ENCODE data around the gene OVOL2. TPM values are rescaled to one million over a fixed set of nuclear protein-coding genes. Genes with fewer than 3 reads are reported as not detected.

The OVOL2 gene
- total and polyA plus RNA-seq, 4 experiments from 2014 or later: not detected

DNA sequence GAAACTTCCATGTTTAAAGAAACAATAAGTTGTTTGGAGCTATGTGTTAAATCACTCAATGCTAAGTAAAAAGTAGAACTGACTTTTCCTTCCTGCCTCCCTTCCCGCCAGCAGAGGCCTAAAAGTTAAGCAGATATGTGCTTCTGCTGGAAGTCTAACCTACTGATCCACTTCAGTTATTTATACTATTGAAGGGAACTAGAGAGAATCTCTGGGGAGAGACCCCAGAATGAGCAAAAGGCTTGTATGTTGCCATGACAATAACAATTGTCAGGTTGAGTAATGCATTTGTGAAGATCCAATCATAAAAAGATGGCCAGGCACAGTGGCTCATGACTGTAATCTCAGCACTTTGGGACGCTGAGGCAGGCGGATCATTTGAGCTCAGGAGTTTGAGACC, 64.2 kb downstream of the OVOL2 start:
- Histone ChIP-seq H3K36me3 (ENCODE audit: insufficient read depth, low read length) (no peaks in the 10 kb centered on the region), H3K27me3 (ENCODE audit: insufficient read depth, low read length) (no peaks in the 10 kb centered on the region), H3K27ac (ENCODE audit: low read depth, low read length) (no peak overlapping the region), H3K9me3 (ENCODE audit: control insufficient read depth in 1 of 2, low read length in 2 of 2) (no peaks in the 10 kb centered on the region), H3K4me3 (ENCODE audit: low read length in 2 of 2) (no peak overlapping the region), H3K4me1 (ENCODE audit: insufficient read depth, low read length) (peaks cover 18% of the 10 kb centered on the region)
- ChIA-PET CTCF (ENCODE audit: partially characterized antibody) (interaction anchor here (1.0 to 5.7 kb wide), 11 partner anchors 11 to 495 kb away, joined by 3 to 44 read pairs (median 3); partner anchors contain the start of genes RRBP1 and SNX5), POLR2A (ENCODE audit: partially characterized antibody) (interaction anchor here (1.0 to 2.7 kb wide), 2 partner anchors 27 to 311 kb away, joined by 3 to 9 read pairs; partner anchors contain the start of gene RRBP1)
- peak overlapping the region in 5 of 7 donors; percentile 32 to 69 (median 56) for H3K27ac Mint-ChIP-seq
- peaks cover 13 to 30% (median 21%) of the 10 kb centered on the region in 4 donors for H3K4me1 Mint-ChIP-seq
- DNase-seq: no peak
- peaks cover 9 to 11% of the 10 kb centered on the region in 2 donors for H3K36me3 Mint-ChIP-seq
- intact Hi-C loops (cut with micrococcal nuclease): no loop called here
- peaks cover 0 to 2% of the 10 kb centered on the region in 2 donors for H3K27me3 Mint-ChIP-seq
- H3K4me3 Mint-ChIP-seq: no peak overlapping the region
- peaks cover 0 to 2% (median 0%) of the 10 kb centered on the region in 8 donors for H3K9me3 Mint-ChIP-seq

GRCh38 chr20:17992847-17993513, 64.7 kb downstream of the OVOL2 start:
- Mint-ChIP-seq H3K27ac (peak overlapping the region; percentile 46 to 76 (median 52)), H3K4me1 (peaks cover 15 to 36% (median 24%) of the 10 kb centered on the region in 4 donors), H3K9me3 (peaks cover 0 to 2% (median 0%) of the 10 kb centered on the region in 8 donors), H3K27me3 (no peaks in the 10 kb centered on the region), H3K4me3 (peak overlapping the region in 2 of 8 donors; percentile 50 to 57), H3K36me3 (peaks cover 11% of the 10 kb centered on the region in 2 donors)
- Histone ChIP-seq H3K9me3 (ENCODE audit: control insufficient read depth in 1 of 2, low read length in 2 of 2) (no peaks in the 10 kb centered on the region), H3K27me3 (ENCODE audit: insufficient read depth, low read length) (no peaks in the 10 kb centered on the region), H3K27ac (ENCODE audit: low read depth, low read length) (no peak overlapping the region), H3K4me3 (ENCODE audit: low read length in 2 of 2) (no peak overlapping the region), H3K4me1 (ENCODE audit: insufficient read depth, low read length) (peaks cover 24% of the 10 kb centered on the region), H3K36me3 (ENCODE audit: insufficient read depth, low read length) (no peaks in the 10 kb centered on the region)
- POLR2A ChIA-PET (ENCODE audit: partially characterized antibody): interaction anchor here (0.7 to 1.0 kb wide), 2 partner anchors 67 to 311 kb away, joined by 3 read pairs; partner anchors contain the start of gene RRBP1
- DNase-seq: no peak
- intact Hi-C loops (cut with micrococcal nuclease): no loop called here
- CTCF ChIA-PET (ENCODE audit: partially characterized antibody): interaction anchor here (0.7 to 5.7 kb wide), 9 partner anchors 26 to 488 kb away, joined by 3 to 44 read pairs (median 3); partner anchors contain the start of genes RRBP1 and SNX5

- intact Hi-C loops (cut with micrococcal nuclease): no loop called here
- Histone ChIP-seq H3K27ac (ENCODE audit: low read depth, low read length) (no peak overlapping the region), H3K9me3 (ENCODE audit: control insufficient read depth in 1 of 2, low read length in 2 of 2) (no peaks in the 10 kb centered on the region), H3K36me3 (ENCODE audit: insufficient read depth, low read length) (no peaks in the 10 kb centered on the region), H3K4me3 (ENCODE audit: low read length in 2 of 2) (no peak overlapping the region), H3K4me1 (ENCODE audit: insufficient read depth, low read length) (peaks cover 31% of the 10 kb centered on the region), H3K27me3 (ENCODE audit: insufficient read depth, low read length) (no peaks in the 10 kb centered on the region)
- Mint-ChIP-seq H3K9me3 (peaks cover 0 to 2% (median 0%) of the 10 kb centered on the region in 8 donors), H3K27ac (peak overlapping the region in 6 of 7 donors; percentile 23 to 83 (median 64)), H3K36me3 (peaks cover 15 to 16% of the 10 kb centered on the region in 2 donors), H3K4me1 (peaks cover 20 to 42% (median 30%) of the 10 kb centered on the region in 4 donors), H3K4me3 (peak overlapping the region in 2 of 8 donors; percentile 15 to 50), H3K27me3 (no peaks in the 10 kb centered on the region)
- no peak for DNase-seq
- ChIA-PET CTCF (ENCODE audit: partially characterized antibody) (interaction anchor here (0.7 to 5.7 kb wide), 3 partner anchors 26 to 94 kb away, joined by 4 to 44 read pairs (median 5); partner anchors contain the start of gene SNX5), POLR2A (ENCODE audit: partially characterized antibody) (no interaction called here)
Measured at GRCh38 chr20:17992224-17992637, 65.5 kb downstream of the OVOL2 start.

DNA sequence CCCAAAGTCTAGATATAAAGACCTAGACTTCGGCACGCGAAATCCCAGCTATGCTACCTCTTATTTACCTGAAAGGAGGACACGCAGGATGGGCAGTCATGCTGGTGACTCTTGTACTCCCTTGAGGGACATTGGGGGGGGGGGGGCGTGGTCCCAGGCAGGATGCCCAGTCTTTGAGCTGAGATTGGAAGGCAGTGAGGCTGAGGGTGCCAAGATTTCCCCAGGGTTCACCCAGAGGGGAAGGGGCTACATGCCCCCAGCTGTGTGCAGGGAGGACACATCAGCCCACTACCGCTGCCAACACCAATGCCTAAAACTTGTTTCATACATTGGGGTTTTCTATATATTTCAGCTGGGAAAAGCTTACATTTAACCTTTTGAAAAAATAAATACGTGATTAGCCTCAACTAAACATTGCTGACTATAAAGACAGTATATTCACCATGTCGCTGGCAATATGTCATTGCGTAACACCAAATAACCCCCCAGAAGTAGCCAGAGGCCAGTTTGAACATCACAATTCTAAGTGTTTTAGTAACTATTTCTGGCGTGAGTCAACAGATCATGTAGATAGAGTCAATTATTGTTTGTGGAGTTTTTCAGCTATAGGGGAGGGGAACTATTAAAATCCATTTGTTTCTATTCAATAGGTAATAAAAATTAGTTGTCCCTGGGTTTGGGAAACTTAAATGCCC, 67.3 kb downstream of the OVOL2 start:
- Histone ChIP-seq H3K27ac (ENCODE audit: low read depth, low read length) (no peak overlapping the region), H3K4me3 (ENCODE audit: low read length in 2 of 2) (no peak overlapping the region), H3K9me3 (ENCODE audit: control insufficient read depth in 1 of 2, low read length in 2 of 2) (no peaks in the 10 kb centered on the region), H3K36me3 (ENCODE audit: insufficient read depth, low read length) (no peaks in the 10 kb centered on the region), H3K4me1 (ENCODE audit: insufficient read depth, low read length) (peaks cover 28% of the 10 kb centered on the region), H3K27me3 (ENCODE audit: insufficient read depth, low read length) (no peaks in the 10 kb centered on the region)
- Mint-ChIP-seq H3K9me3 (peaks cover 0 to 2% (median 0%) of the 10 kb centered on the region in 8 donors), H3K4me3 (no peak overlapping the region), H3K36me3 (peaks cover 15 to 16% of the 10 kb centered on the region in 2 donors), H3K27me3 (no peaks in the 10 kb centered on the region), H3K4me1 (peaks cover 15 to 33% (median 25%) of the 10 kb centered on the region in 4 donors), H3K27ac (no peak overlapping the region)
- POLR2A ChIA-PET (ENCODE audit: partially characterized antibody): no interaction called here
- CTCF ChIA-PET (ENCODE audit: partially characterized antibody): no interaction called here
- no peak for DNase-seq
- intact Hi-C loops (cut with micrococcal nuclease): no loop called here

- POLR2A ChIA-PET (ENCODE audit: partially characterized antibody): interaction anchor here (1.0 to 1.8 kb wide), 2 partner anchors 18 to 20 kb away, joined by 4 to 8 read pairs; partner anchors contain the start of gene SNX5
- peaks cover 15 to 18% of the 10 kb centered on the region in 2 donors for H3K36me3 Mint-ChIP-seq
- CTCF ChIA-PET (ENCODE audit: partially characterized antibody): interaction anchor here (0.7 to 2.0 kb wide), 5 partner anchors 11 to 459 kb away, joined by 3 to 4 read pairs (median 4); no protein-coding TSS in a partner anchor
- DNase-seq: peak in 4 of 5 donors; percentile 36 to 50 (median 41)
- H3K4me3 Mint-ChIP-seq: peak overlapping the region in 4 of 8 donors; percentile 8 to 61 (median 22)
- intact Hi-C loops (cut with micrococcal nuclease): no loop called here
- H3K27ac ChIP-seq (ENCODE audit: low read depth, low read length): no peak overlapping the region
- no peaks in the 10 kb centered on the region for H3K9me3 ChIP-seq (ENCODE audit: control insufficient read depth in 1 of 2, low read length in 2 of 2)
- no peaks in the 10 kb centered on the region for H3K27me3 ChIP-seq (ENCODE audit: insufficient read depth, low read length)
- H3K4me3 ChIP-seq (ENCODE audit: low read length in 2 of 2): no peak overlapping the region
- H3K27me3 Mint-ChIP-seq: no peaks in the 10 kb centered on the region
- peak overlapping the region in 4 of 7 donors; percentile 9 to 72 (median 52) for H3K27ac Mint-ChIP-seq
- peaks cover 13 to 26% (median 21%) of the 10 kb centered on the region in 4 donors for H3K4me1 Mint-ChIP-seq
- H3K36me3 ChIP-seq (ENCODE audit: insufficient read depth, low read length): no peaks in the 10 kb centered on the region
- peaks cover 24% of the 10 kb centered on the region for H3K4me1 ChIP-seq (ENCODE audit: insufficient read depth, low read length)
- no peaks in the 10 kb centered on the region for H3K9me3 Mint-ChIP-seq
Measured at GRCh38 chr20:17987988-17988387, 69.7 kb downstream of the OVOL2 start.

- intact Hi-C loops (cut with micrococcal nuclease): no loop called here
- no peak overlapping the region for H3K27ac ChIP-seq (ENCODE audit: low read depth, low read length)
Measured at GRCh38 chr20:17985388-17986018, 72.2 kb downstream of the OVOL2 start.

More at GRCh38 chr20:17985388-17986018, 72.2 kb downstream of the OVOL2 start:
- peaks cover 13% of the 10 kb centered on the region for H3K4me1 ChIP-seq (ENCODE audit: insufficient read depth, low read length)
- no peak overlapping the region for H3K4me3 ChIP-seq (ENCODE audit: low read length in 2 of 2)
- Mint-ChIP-seq H3K4me3 (no peak overlapping the region), H3K36me3 (peaks cover 16 to 20% of the 10 kb centered on the region in 2 donors), H3K27me3 (no peaks in the 10 kb centered on the region), H3K4me1 (peaks cover 10 to 16% (median 15%) of the 10 kb centered on the region in 4 donors), H3K27ac (no peak overlapping the region), H3K9me3 (no peaks in the 10 kb centered on the region)
- ChIA-PET POLR2A (ENCODE audit: partially characterized antibody) (interaction anchor here (1.3 kb wide), 1 partner anchor 303 kb away, joined by 4 read pairs; no protein-coding TSS in a partner anchor), CTCF (ENCODE audit: partially characterized antibody) (interaction anchor here (0.9 to 1.8 kb wide), 4 partner anchors 10 to 47 kb away, joined by 3 to 5 read pairs (median 4); no protein-coding TSS in a partner anchor)
- no peaks in the 10 kb centered on the region for H3K36me3 ChIP-seq (ENCODE audit: insufficient read depth, low read length)
- H3K9me3 ChIP-seq (ENCODE audit: control insufficient read depth in 1 of 2, low read length in 2 of 2): no peaks in the 10 kb centered on the region
- no peak for DNase-seq
- no peaks in the 10 kb centered on the region for H3K27me3 ChIP-seq (ENCODE audit: insufficient read depth, low read length)

Measured in CD4-positive, alpha-beta memory T cell (primary cell).